A673 (cell line): ENCODE measurements around the gene CELSR1. TPM values are rescaled to one million over a fixed set of nuclear protein-coding genes. Genes with fewer than 3 reads are reported as not detected.

Experiments used
- BruUV-seq: library from RNA; stranded (reverse); fragments of 400-500 nt; replicated peaks from 2 replicates; lab custom pipeline; 2021; lab: Mats Ljungman, UMichigan
- CTCF ChIA-PET: fragments of 300-600 bp; sonication (Branson Sonifier 250); formaldehyde crosslinking; loops from one replicate; lab custom pipeline; 2022; ENCODE audit warnings: antibody characterized with exemption; lab: Charles Lee
- POLR2A ChIA-PET: fragments of 300-600 bp; sonication (Branson Sonifier 250); formaldehyde crosslinking; loops from one replicate; lab custom pipeline; 2022; ENCODE audit warnings: antibody characterized with exemption; ENCODE audit not compliant: low non-redundant PET; lab: Charles Lee
- DNase-seq: peaks from one replicate; pipeline ENCODE4 v3.0.0-alpha.2; 2015; ENCODE audit warnings: low spot score
- H3K27ac ChIP-seq: fragments of 200-600 bp; sonication (generic); 2 replicates; pipeline ENCODE4 v1.5.1; 2016; ENCODE audit warnings: mixed run types, low read depth, mild to moderate bottlenecking, mixed read lengths, antibody characterized with exemption, low read length; ENCODE audit not compliant: poor library complexity, severe bottlenecking
- H3K27me3 ChIP-seq: fragments of 200-600 bp; sonication (generic); replicated peaks from 2 replicates; pipeline ENCODE4 v1.6.1; 2017; ENCODE audit warnings: mixed run types, low read depth, mild to moderate bottlenecking, mixed read lengths, antibody characterized with exemption, low read length; ENCODE audit not compliant: insufficient read depth, poor library complexity
- H3K36me3 ChIP-seq: fragments of 200-600 bp; sonication (generic); 2 replicates; pipeline ENCODE4 v1.6.1; 2016; ENCODE audit warnings: mixed run types, mild to moderate bottlenecking, mixed read lengths, antibody characterized with exemption, low read length; ENCODE audit not compliant: insufficient read depth, poor library complexity, severe bottlenecking
- H3K4me1 ChIP-seq: fragments of 200-600 bp; sonication (generic); 2 replicates; pipeline ENCODE4 v1.6.1; 2017; ENCODE audit warnings: mixed run types, mild to moderate bottlenecking, mixed read lengths, antibody characterized with exemption, low read length; ENCODE audit not compliant: insufficient read depth, poor library complexity, severe bottlenecking
- H3K4me3 ChIP-seq: fragments of 200-600 bp; sonication (generic); 2 replicates; pipeline ENCODE4 v1.5.1; 2016; ENCODE audit warnings: low read depth, mixed run types, mild to moderate bottlenecking, mixed read lengths, low read length; ENCODE audit not compliant: poor library complexity, severe bottlenecking
- H3K9me3 ChIP-seq: fragments of 200-600 bp; sonication (generic); 2 replicates; pipeline ENCODE4 v1.6.1; 2016; ENCODE audit warnings: mixed run types, low read depth, mild to moderate bottlenecking, mixed read lengths, antibody characterized with exemption, low read length; ENCODE audit not compliant: poor library complexity, severe bottlenecking
- CTCF ChIP-seq: fragments of 300-800, 200-600 bp; sonication (generic); conservative IDR thresholded peaks from 2 replicates; pipeline ENCODE4 v1.5.1; 2017; ENCODE audit warnings: low read depth, mild to moderate bottlenecking, antibody characterized with exemption, low read length, moderate library complexity, mixed read lengths
- EZH2 ChIP-seq: fragments of 200-600 bp; sonication (generic); IDR thresholded peaks from 2 replicates; pipeline ENCODE4 v1.6.1; 2017; ENCODE audit warnings: borderline replicate concordance, low read depth, mild to moderate bottlenecking, mixed read lengths, antibody characterized with exemption, low read length; ENCODE audit not compliant: poor library complexity, severe bottlenecking
- intact Hi-C: fragments of 100-400 bp; cut with micrococcal nuclease; formaldehyde crosslinking; loops from one replicate; pipeline ENCODE4 v1.10.0; 2022; ENCODE audit not compliant: unreplicated experiment
- total RNA-seq: library from RNA; stranded (reverse); gene quantifications from 2 replicates; pipeline ENCODE4 v1.2.3, GENCODE V29; 2021

CELSR1 gene
- total RNA-seq, 1 experiment from 2014 or later = 2.3 TPM

GRCh38 chr22:46452195-46453005 is 85.0 kb downstream of the CELSR1 start:
- CTCF ChIA-PET = no interaction called here
- Histone ChIP-seq H3K4me1 (no peaks in the 10 kb centered on the region), H3K27me3 (no peaks in the 10 kb centered on the region), H3K27ac (no peak overlapping the region), H3K36me3 (no peaks in the 10 kb centered on the region), H3K9me3 (no peaks in the 10 kb centered on the region), H3K4me3 (no peak overlapping the region)
- POLR2A ChIA-PET = no interaction called here
- no peak for DNase-seq
- intact Hi-C loops = no loop called here
- no TSS peak for BruUV-seq
- TF ChIP-seq CTCF (no peak), EZH2 (no peak)

- no peaks in the 10 kb centered on the region for H3K4me1 ChIP-seq
- DNase-seq = no peak
- TF ChIP-seq EZH2 (no peak), CTCF (no peak)
- H3K27me3 ChIP-seq = no peaks in the 10 kb centered on the region
- no TSS peak for BruUV-seq
- H3K27ac ChIP-seq = no peak overlapping the region
- intact Hi-C loops = no loop called here
- H3K9me3 ChIP-seq = no peaks in the 10 kb centered on the region
- no peaks in the 10 kb centered on the region for H3K36me3 ChIP-seq
- ChIA-PET POLR2A (no interaction called here), CTCF (no interaction called here)
- H3K4me3 ChIP-seq = no peak overlapping the region
These were observed 85.7 kb downstream of the CELSR1 start for GRCh38 chr22:46451741-46452140.

GRCh38 chr22:46450931-46451561 is 86.4 kb downstream of the CELSR1 start:
- BruUV-seq = no TSS peak
- TF ChIP-seq CTCF = no peak
- TF ChIP-seq EZH2 = no peak
- ChIA-PET CTCF (no interaction called here), POLR2A (no interaction called here)
- Histone ChIP-seq H3K9me3 (no peaks in the 10 kb centered on the region), H3K27ac (no peak overlapping the region), H3K4me3 (no peak overlapping the region), H3K4me1 (no peaks in the 10 kb centered on the region), H3K27me3 (no peaks in the 10 kb centered on the region), H3K36me3 (no peaks in the 10 kb centered on the region)
- no peak for DNase-seq
- intact Hi-C loops = no loop called here
